ENCODE data around the gene CHRNA4.

Gene CHRNA4

GRCh38 chr20:63320616-63321147 is 40.5 kb downstream of the CHRNA4 start:
- no peak for DNase-seq (ENCODE audit: low read depth in 2 of 2)

GRCh38 chr20:63320041-63320511 is 41.1 kb downstream of the CHRNA4 start:
- no peak for DNase-seq (ENCODE audit: low read depth in 2 of 2)

- no peak for DNase-seq (ENCODE audit: low read depth in 2 of 2)
Observed at GRCh38 chr20:63319164-63320040, 41.7 kb downstream of the CHRNA4 start.

- no peak for DNase-seq (ENCODE audit: low read depth in 2 of 2)
Observed at GRCh38 chr20:63318391-63319163, 42.6 kb downstream of the CHRNA4 start.

- DNase-seq (ENCODE audit: low read depth in 2 of 2), result no peak
Observed at GRCh38 chr20:63317601-63318291, 43.4 kb downstream of the CHRNA4 start.

- DNase-seq (ENCODE audit: low read depth in 2 of 2), result no peak
Observed at GRCh38 chr20:63317061-63317460, 44.1 kb downstream of the CHRNA4 start.

GRCh38 chr20:63316502-63316921 is 44.6 kb downstream of the CHRNA4 start:
- no peak for DNase-seq (ENCODE audit: low read depth in 2 of 2)

GRCh38 chr20:63315731-63316491 is 45.2 kb downstream of the CHRNA4 start:
- no peak for DNase-seq (ENCODE audit: low read depth in 2 of 2)

- no peak for DNase-seq (ENCODE audit: low read depth in 2 of 2)
Observed at GRCh38 chr20:63315240-63315689, 45.9 kb downstream of the CHRNA4 start.

- no peak for DNase-seq (ENCODE audit: low read depth in 2 of 2)
Observed at GRCh38 chr20:63314566-63315239, 46.4 kb downstream of the CHRNA4 start.

- no peak for DNase-seq (ENCODE audit: low read depth in 2 of 2)
Observed at GRCh38 chr20:63314015-63314471, 47.1 kb downstream of the CHRNA4 start.

- DNase-seq (ENCODE audit: low read depth in 2 of 2), result no peak
Observed at GRCh38 chr20:63313349-63314014, 47.7 kb downstream of the CHRNA4 start.

GRCh38 chr20:63312690-63313348 is 48.3 kb downstream of the CHRNA4 start:
- DNase-seq (ENCODE audit: low read depth in 2 of 2), result no peak

GRCh38 chr20:63312273-63312672 is 48.9 kb downstream of the CHRNA4 start:
- DNase-seq (ENCODE audit: low read depth in 2 of 2), result no peak

GRCh38 chr20:63311833-63312243 is 49.3 kb downstream of the CHRNA4 start:
- DNase-seq (ENCODE audit: low read depth in 2 of 2), result no peak

GRCh38 chr20:63311186-63311832 is 49.8 kb downstream of the CHRNA4 start:
- no peak for DNase-seq (ENCODE audit: low read depth in 2 of 2)

GRCh38 chr20:63310265-63310991 is 50.7 kb downstream of the CHRNA4 start:
- no peak for DNase-seq (ENCODE audit: low read depth in 2 of 2)

Data from stimulated activated CD8-positive, alpha-beta memory T cell treated with anti-CD3 and anti-CD28 coated beads, Interleukin-15, amount 100 ng/mL, for 48 hours (primary cell).